Measurements from ENCODE around the gene ALK. TPM values are rescaled to one million over a fixed set of nuclear protein-coding genes. Genes with fewer than 3 reads are reported as not detected.

ALK gene
- total and polyA plus RNA-seq, 10 of the 15 experiments (the other 5 are each of a cell fraction or from before 2014, with no cell fraction given), result 0.11 TPM; not detected in 9

DNA sequence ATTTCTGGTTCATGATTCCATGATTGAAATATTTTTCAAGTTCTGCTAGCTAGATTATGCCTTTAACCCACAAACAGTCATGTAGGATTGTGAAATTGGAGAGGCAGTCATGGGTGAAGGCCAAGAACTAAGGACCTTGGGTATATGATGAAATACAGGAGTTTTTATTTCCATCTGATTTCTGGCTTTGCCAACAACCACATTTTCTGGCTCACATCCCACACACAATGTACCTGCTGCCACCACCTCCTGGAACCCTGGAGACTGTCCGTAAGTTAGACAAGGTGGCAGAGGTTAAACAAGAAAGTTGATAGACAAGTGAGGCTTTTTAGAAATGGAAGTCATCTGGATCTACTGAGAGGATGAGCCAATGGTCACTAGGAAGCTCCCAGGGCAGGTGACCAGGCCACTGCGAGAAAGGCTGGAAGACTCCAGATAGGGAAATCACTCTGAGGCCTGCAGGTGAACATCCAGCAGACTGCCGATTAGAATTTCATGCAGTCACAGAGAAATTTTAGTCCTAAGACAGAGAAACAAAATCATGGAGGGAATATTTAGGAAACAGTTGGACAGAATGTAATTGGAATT is 402.0 kb downstream of the ALK start:
- no peak overlapping the region for H2AFZ ChIP-seq (ENCODE audit: control insufficient read depth, low read depth, low read length)
- no peak overlapping the region for H3K9ac ChIP-seq (ENCODE audit: control insufficient read depth, insufficient read depth, low read length)
- H3K9me3 ChIP-seq (replicated peaks; ENCODE audit: control insufficient read depth, insufficient read depth, low read length), result no peaks in the 10 kb centered on the region
- no peak overlapping the region for H3K27ac ChIP-seq (ENCODE audit: control insufficient read depth, insufficient read depth)
- BruUV-seq (replicated peaks), result no TSS peak
- H4K20me1 ChIP-seq (ENCODE audit: control insufficient read depth, insufficient read depth), result no peaks in the 10 kb centered on the region
- no peak overlapping the region for H3K4me2 ChIP-seq (ENCODE audit: control insufficient read depth, insufficient read depth)
- in situ Hi-C loops (cut with MboI), result no loop called here
- ChIA-PET CTCF (no interaction called here), RAD21 (ENCODE audit: unreplicated experiment) (no interaction called here), POLR2A (no interaction called here), SMC1A (ENCODE audit: uncharacterized antibody, unreplicated experiment) (no interaction called here)
- TF ChIP-seq CEBPB (IDR thresholded peaks at IDR 0.05; ENCODE audit: borderline replicate concordance in 1 of 2, low read depth in 2 of 2, low read length in 2 of 2) (no peak), MXI1 (IDR thresholded peaks at IDR 0.05; ENCODE audit: low read depth, low read length) (no peak), ASH2L (IDR thresholded peaks at IDR 0.05; ENCODE audit: borderline replicate concordance, low read depth) (no peak), RCOR1 (conservative IDR thresholded peaks at IDR 0.05; ENCODE audit: low read depth, low read length) (no peak), HCFC1 (IDR thresholded peaks at IDR 0.05; ENCODE audit: low read length) (no peak), SPI1 (IDR thresholded peaks at IDR 0.05; ENCODE audit: borderline replicate concordance, insufficient read depth, low read depth, low read length) (no peak), SMC3 (IDR thresholded peaks at IDR 0.05; ENCODE audit: borderline replicate concordance, low read length) (no peak), ZZZ3 (IDR thresholded peaks at IDR 0.05; ENCODE audit: control insufficient read depth, insufficient read length, low read depth) (no peak), TCF3 (IDR thresholded peaks at IDR 0.05; ENCODE audit: borderline replicate concordance, insufficient read depth, low read depth, low read length) (no peak), HDGF (IDR thresholded peaks at IDR 0.05) (no peak), KDM1A (IDR thresholded peaks at IDR 0.05; ENCODE audit: borderline replicate concordance) (no peak), RB1 (IDR thresholded peaks at IDR 0.05; ENCODE audit: borderline replicate concordance) (no peak), MYC (IDR thresholded peaks at IDR 0.05; ENCODE audit: insufficient read depth, insufficient read length, insufficient replicate concordance, low read length, severe bottlenecking) (no peak)
- TF ChIP-seq, protein P1, sequence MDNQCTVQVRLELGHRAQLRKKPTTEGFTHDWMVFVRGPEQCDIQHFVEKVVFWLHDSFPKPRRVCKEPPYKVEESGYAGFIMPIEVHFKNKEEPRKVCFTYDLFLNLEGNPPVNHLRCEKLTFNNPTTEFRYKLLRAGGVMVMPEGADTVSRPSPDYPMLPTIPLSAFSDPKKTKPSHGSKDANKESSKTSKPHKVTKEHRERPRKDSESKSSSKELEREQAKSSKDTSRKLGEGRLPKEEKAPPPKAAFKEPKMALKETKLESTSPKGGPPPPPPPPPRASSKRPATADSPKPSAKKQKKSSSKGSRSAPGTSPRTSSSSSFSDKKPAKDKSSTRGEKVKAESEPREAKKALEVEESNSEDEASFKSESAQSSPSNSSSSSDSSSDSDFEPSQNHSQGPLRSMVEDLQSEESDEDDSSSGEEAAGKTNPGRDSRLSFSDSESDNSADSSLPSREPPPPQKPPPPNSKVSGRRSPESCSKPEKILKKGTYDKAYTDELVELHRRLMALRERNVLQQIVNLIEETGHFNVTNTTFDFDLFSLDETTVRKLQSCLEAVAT (IDR thresholded peaks at IDR 0.05), result no peak
- TF ChIP-seq, protein P2, sequence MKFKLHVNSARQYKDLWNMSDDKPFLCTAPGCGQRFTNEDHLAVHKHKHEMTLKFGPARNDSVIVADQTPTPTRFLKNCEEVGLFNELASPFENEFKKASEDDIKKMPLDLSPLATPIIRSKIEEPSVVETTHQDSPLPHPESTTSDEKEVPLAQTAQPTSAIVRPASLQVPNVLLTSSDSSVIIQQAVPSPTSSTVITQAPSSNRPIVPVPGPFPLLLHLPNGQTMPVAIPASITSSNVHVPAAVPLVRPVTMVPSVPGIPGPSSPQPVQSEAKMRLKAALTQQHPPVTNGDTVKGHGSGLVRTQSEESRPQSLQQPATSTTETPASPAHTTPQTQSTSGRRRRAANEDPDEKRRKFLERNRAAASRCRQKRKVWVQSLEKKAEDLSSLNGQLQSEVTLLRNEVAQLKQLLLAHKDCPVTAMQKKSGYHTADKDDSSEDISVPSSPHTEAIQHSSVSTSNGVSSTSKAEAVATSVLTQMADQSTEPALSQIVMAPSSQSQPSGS (IDR thresholded peaks at IDR 0.05; ENCODE audit: low read length), result no peak
- TF ChIP-seq, protein P3, sequence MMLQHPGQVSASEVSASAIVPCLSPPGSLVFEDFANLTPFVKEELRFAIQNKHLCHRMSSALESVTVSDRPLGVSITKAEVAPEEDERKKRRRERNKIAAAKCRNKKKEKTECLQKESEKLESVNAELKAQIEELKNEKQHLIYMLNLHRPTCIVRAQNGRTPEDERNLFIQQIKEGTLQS (IDR thresholded peaks at IDR 0.05; ENCODE audit: borderline replicate concordance, extremely low read depth, low read depth, low read length), result no peak
- TF ChIP-seq, protein P4, sequence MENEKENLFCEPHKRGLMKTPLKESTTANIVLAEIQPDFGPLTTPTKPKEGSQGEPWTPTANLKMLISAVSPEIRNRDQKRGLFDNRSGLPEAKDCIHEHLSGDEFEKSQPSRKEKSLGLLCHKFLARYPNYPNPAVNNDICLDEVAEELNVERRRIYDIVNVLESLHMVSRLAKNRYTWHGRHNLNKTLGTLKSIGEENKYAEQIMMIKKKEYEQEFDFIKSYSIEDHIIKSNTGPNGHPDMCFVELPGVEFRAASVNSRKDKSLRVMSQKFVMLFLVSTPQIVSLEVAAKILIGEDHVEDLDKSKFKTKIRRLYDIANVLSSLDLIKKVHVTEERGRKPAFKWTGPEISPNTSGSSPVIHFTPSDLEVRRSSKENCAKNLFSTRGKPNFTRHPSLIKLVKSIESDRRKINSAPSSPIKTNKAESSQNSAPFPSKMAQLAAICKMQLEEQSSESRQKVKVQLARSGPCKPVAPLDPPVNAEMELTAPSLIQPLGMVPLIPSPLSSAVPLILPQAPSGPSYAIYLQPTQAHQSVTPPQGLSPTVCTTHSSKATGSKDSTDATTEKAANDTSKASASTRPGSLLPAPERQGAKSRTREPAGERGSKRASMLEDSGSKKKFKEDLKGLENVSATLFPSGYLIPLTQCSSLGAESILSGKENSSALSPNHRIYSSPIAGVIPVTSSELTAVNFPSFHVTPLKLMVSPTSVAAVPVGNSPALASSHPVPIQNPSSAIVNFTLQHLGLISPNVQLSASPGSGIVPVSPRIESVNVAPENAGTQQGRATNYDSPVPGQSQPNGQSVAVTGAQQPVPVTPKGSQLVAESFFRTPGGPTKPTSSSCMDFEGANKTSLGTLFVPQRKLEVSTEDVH (IDR thresholded peaks at IDR 0.05; ENCODE audit: low read depth, partially characterized antibody), result no peak
- H3K36me3 ChIP-seq (ENCODE audit: control insufficient read depth in 2 of 2, insufficient read depth in 2 of 2, low read length in 1 of 2), result no peaks in the 10 kb centered on the region
- no peaks in the 10 kb centered on the region for H3K79me2 ChIP-seq (ENCODE audit: control insufficient read depth, insufficient read depth, low read length)
- ATAC-seq (no peak), DNase-seq (ENCODE audit: low read depth, low spot score) (no peak), FAIRE-seq (no peak)
- H3K4me3 ChIP-seq, result no peak overlapping the region
- H3K27me3 ChIP-seq (replicated peaks in 1 of 2; ENCODE audit: control insufficient read depth in 2 of 2, insufficient read depth in 2 of 2, low read length in 1 of 2), result peaks cover 0 to 3% of the 10 kb centered on the region in 2 experiments; a peak in 1 of 4 replicates
- H3K4me1 ChIP-seq (ENCODE audit: control insufficient read depth, insufficient read depth, low read length), result no peaks in the 10 kb centered on the region
- WGBS (ENCODE audit: insufficient coverage, insufficient replicate concordance, low lambda C conversion rate, missing lambda C conversion rate), result 41% methylated on average over 3 of the region's 3 CpGs
- intact Hi-C loops (cut with micrococcal nuclease; ENCODE audit: unreplicated experiment), result no loop called here

All from GM12878 (cell line).